Activated T-helper 1 cell treated with anti-CD3 and anti-CD28 coated beads, Interleukin-2, amount 50 U/mL, for 16 hours (primary cell): Measurements from ENCODE around the gene MICAL1.
"Not testable (repeated sequence)": the region's sequence is repeated elsewhere in the genome, so short reads cannot be mapped to it uniquely, and the experiment has no call there.

ENCODE experiments used
- DNase-seq, 2 donors: peaks; one replicate each; pipeline ENCODE4 v3.0.0-alpha.2; 2020; ENCODE audit warnings: low read depth in 1 of 2, low spot score in 1 of 2

MICAL1 gene

GRCh38 chr6:109477184-109477583 lies 21.6 kb upstream of the MICAL1 start:
- no peak for DNase-seq

DNA sequence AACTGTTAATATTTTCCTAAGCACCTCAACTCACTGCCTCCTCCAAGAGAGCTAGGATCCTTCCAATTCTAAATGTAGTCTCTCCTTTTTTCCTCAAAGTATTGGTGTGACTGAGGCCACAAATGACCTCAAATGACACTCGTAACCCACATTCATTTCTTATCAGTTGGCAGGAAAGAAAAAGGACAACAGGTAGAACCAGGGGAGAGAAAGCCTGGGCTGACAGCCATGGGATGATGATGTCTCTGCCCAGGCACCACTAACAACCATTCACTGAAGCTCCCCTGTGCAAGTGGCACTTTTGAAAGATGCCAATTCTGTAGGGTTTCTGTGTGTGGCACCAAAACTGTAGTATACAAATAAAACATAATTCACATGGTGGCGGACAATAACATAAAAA lies 20.1 kb upstream of the MICAL1 start:
- DNase-seq, result no peak

GRCh38 chr6:109474995-109475394 lies 19.4 kb upstream of the MICAL1 start:
- no peak for DNase-seq

GRCh38 chr6:109473120-109473519 lies 17.5 kb upstream of the MICAL1 start:
- no peak for DNase-seq

GRCh38 chr6:109472132-109472995 lies 16.8 kb upstream of the MICAL1 start:
- no peak for DNase-seq

GRCh38 chr6:109471105-109471810 lies 15.7 kb upstream of the MICAL1 start:
- DNase-seq, result no peak

- DNase-seq, result no peak
Observed at GRCh38 chr6:109469591-109470189, 14.1 kb upstream of the MICAL1 start.

DNA sequence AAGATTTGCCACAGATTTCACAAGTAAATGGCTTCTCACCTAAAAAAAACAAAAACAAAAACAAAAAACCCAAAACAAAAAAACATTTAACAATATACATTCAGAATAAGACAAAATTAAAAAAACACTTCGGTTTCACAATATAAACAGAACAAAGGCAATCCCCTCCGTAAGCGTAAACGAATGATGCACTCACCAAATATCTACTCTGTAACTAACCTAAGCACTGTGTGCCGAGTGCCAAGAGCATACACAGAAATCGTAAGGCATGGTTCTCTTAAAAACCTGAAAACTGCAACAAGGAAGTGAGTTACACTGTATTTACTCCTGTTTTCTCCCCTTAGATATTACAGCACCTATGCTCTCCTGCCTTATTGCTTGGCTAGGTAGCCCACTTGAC lies 12.1 kb upstream of the MICAL1 start:
- DNase-seq, result no peak

GRCh38 chr6:109466212-109466923 lies 10.8 kb upstream of the MICAL1 start:
- DNase-seq, result no peak

GRCh38 chr6:109465772-109466171 lies 10.2 kb upstream of the MICAL1 start:
- no peak for DNase-seq

DNA sequence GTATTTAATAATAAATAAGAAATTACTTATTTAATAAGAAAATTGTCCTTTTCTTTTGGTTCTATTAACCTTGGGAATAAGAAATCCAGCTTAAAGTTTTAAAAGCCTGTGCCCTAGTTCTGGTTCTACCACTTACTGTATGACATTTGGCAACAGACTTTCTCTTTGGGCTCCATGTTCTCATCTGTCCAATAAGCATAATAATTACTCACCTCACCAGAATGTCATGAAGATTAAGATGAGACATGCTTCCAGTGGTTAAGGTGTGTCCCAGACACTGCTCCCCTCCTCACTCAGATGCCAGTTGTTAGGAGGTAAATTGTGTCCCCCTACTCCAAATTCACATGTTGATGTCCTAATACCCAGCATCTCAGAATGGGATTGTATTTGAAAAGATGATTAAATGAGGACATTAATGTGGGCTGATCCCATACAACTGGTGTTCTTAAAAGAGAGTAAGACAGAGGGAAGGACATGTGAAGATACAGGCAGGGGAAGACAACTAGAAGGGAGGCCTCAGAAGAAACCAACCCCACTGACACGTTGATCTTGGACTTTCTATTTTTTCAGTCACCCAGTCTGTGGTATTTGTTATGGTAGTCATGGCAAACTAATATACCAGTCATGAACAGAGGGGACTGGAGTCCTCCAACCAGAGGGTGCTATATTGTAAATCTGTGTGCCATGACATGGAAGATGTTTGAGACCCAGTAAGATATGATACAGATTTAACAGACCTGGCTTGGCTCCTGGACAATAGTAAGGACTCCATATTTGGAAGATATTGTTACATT lies 6.4 kb upstream of the MICAL1 start:
- no peak for DNase-seq

- not testable (repeated sequence) for DNase-seq
Observed at GRCh38 chr6:109461205-109461604, 5.6 kb upstream of the MICAL1 start.

GRCh38 chr6:109460161-109460829 lies 4.7 kb upstream of the MICAL1 start:
- no peak for DNase-seq

DNA sequence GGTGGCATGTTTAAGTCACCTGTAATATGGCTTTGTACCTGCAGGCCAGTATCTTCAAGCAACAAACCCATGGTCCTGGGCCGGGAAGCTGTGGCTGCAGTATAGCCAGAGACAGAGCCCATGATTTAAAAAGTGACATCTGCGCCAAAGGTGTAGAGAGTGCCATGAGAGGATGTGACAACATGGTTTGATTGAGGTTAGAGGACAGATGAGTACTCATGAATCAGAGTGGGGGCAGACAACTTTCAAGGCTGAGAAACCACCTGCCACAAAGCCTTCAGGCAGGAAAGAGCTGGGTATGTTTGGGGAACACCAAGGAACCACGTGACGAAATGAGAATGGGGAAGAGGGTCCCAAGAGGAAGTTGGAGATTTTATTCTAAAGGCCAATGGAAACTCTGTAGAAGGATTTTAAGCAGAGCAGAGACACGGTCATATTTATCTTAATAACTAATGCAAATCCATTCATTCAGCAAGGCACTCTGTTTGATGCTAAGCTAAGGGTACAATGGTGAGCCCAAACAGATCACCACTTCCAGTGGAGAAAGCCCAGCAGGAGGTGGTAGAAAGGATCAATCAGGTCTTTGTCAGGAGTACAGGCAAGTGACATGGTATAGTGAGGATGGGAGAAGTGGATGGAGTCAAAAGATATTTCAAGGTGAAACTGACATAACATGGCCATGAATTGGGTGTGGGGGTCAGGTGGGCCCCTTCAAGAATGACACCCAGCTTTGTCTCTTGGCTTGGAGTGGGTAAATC lies 3.4 kb upstream of the MICAL1 start:
- no peak for DNase-seq

DNA sequence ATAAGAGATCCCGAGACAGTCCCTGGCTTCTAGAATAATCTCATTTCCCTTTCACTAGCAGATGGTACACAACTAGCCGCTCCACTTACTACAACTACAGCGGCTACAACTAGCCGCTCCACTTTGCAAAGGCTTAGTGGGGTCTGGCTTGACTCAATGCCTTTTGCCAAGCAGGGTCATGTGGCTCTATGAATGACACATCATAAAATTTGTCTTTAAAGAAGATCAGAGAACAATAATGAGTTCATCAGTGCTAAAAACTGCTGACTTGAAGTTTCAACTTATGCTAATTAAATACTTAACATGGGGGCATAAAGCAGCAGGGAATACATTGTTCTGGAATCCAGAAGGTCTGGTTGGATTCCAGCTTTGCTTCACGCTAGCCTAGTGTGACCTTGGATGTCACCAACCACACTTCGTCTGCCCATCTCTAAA lies 2.0 kb upstream of the MICAL1 start:
- DNase-seq, result no peak

- DNase-seq, result no peak
Observed at GRCh38 chr6:109456710-109457561, 1.4 kb upstream of the MICAL1 start.

- no peak for DNase-seq
Observed at GRCh38 chr6:109456111-109456583, 575 bp upstream of the MICAL1 start.
